Osteoblast (primary cell): Measurements from ENCODE around the gene PNPLA3. TPM values are rescaled to one million over a fixed set of nuclear protein-coding genes. Genes with fewer than 3 reads are reported as not detected.

ENCODE experiments used
- DNase-seq: peaks from one replicate; pipeline ENCODE4 v3.0.0; 2011; ENCODE audit warnings: low spot score, mixed read lengths; ENCODE audit not compliant: insufficient read length; ENCODE audit errors: missing footprints
- H2AFZ ChIP-seq: 2 replicates; pipeline ENCODE4 v1.6.0; 2011; ENCODE audit warnings: mild to moderate bottlenecking, low read length
- H3K27ac ChIP-seq: 2 replicates; pipeline ENCODE4 v1.5.1; 2011; ENCODE audit warnings: mild to moderate bottlenecking, low read depth, low read length, moderate library complexity
- H3K27me3 ChIP-seq: 2 replicates; pipeline ENCODE4 v1.6.0; 2012; ENCODE audit warnings: mild to moderate bottlenecking, control low read depth, inconsistent platforms, low read length, moderate library complexity; ENCODE audit not compliant: insufficient read depth
- H3K36me3 ChIP-seq: 2 replicates; pipeline ENCODE4 v1.5.1; 2011; ENCODE audit warnings: mild to moderate bottlenecking, low read length, control low read depth, moderate library complexity; ENCODE audit not compliant: insufficient read depth
- H3K4me1 ChIP-seq: 2 replicates; pipeline ENCODE4 v1.5.1; 2011; ENCODE audit warnings: mild to moderate bottlenecking, low read length, control low read depth, moderate library complexity; ENCODE audit not compliant: insufficient read depth
- H3K4me2 ChIP-seq: 2 replicates; pipeline ENCODE4 v1.6.0; 2011; ENCODE audit warnings: mild to moderate bottlenecking, low read length; ENCODE audit not compliant: insufficient read depth
- H3K4me3 ChIP-seq: fragments of 200-600 bp; sonication (generic); 3 replicates; pipeline ENCODE4 v1.5.1; 2012; ENCODE audit warnings: mild to moderate bottlenecking, low read length, inconsistent platforms; ENCODE audit not compliant: insufficient read depth
- H3K79me2 ChIP-seq: 2 replicates; pipeline ENCODE4 v1.6.0; 2012; ENCODE audit warnings: mild to moderate bottlenecking, low read length, control low read depth, inconsistent platforms; ENCODE audit not compliant: insufficient read depth
- H3K9me3 ChIP-seq: 2 replicates; pipeline ENCODE4 v1.5.1; 2011; ENCODE audit warnings: low read depth, low read length, control low read depth
- H4K20me1 ChIP-seq: 2 replicates; pipeline ENCODE4 v1.6.0; 2012; ENCODE audit warnings: mild to moderate bottlenecking, low read length, control low read depth; ENCODE audit not compliant: insufficient read depth
- total RNA-seq: library from RNA; depleted of rRNA; stranded (reverse); fragments of >200 nt; gene quantifications from 2 replicates; pipeline ENCODE4 v1.2.3, GENCODE V29; 2012
- TF ChIP-seq, protein P1 (sequence below): IDR thresholded peaks from 2 replicates; pipeline ENCODE4 v1.5.1; 2011; ENCODE audit warnings: mild to moderate bottlenecking, low read depth, low read length, moderate library complexity; ENCODE audit errors: extremely low read depth

PNPLA3 gene
- total RNA-seq, 1 donor, result 8.3 TPM

GRCh38 chr22:43957871-43958270, 34.3 kb downstream of the PNPLA3 start:
- Histone ChIP-seq H3K27ac (no peak overlapping the region), H3K4me2 (no peak overlapping the region), H3K9me3 (no peaks in the 10 kb centered on the region), H3K4me1 (peaks cover 24% of the 10 kb centered on the region), H3K36me3 (peaks cover under 1% of the 10 kb centered on the region), H3K4me3 (no peak overlapping the region), H3K27me3 (no peaks in the 10 kb centered on the region), H3K79me2 (peaks cover 67% of the 10 kb centered on the region), H4K20me1 (peaks cover 25% of the 10 kb centered on the region), H2AFZ (no peak overlapping the region)
- TF ChIP-seq, protein P1, sequence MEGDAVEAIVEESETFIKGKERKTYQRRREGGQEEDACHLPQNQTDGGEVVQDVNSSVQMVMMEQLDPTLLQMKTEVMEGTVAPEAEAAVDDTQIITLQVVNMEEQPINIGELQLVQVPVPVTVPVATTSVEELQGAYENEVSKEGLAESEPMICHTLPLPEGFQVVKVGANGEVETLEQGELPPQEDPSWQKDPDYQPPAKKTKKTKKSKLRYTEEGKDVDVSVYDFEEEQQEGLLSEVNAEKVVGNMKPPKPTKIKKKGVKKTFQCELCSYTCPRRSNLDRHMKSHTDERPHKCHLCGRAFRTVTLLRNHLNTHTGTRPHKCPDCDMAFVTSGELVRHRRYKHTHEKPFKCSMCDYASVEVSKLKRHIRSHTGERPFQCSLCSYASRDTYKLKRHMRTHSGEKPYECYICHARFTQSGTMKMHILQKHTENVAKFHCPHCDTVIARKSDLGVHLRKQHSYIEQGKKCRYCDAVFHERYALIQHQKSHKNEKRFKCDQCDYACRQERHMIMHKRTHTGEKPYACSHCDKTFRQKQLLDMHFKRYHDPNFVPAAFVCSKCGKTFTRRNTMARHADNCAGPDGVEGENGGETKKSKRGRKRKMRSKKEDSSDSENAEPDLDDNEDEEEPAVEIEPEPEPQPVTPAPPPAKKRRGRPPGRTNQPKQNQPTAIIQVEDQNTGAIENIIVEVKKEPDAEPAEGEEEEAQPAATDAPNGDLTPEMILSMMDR, result no peak
- no peak for DNase-seq

GRCh38 chr22:43964314-43964857, 40.8 kb downstream of the PNPLA3 start:
- Histone ChIP-seq H3K9me3 (no peaks in the 10 kb centered on the region), H4K20me1 (peaks cover 14% of the 10 kb centered on the region), H3K79me2 (peaks cover 33% of the 10 kb centered on the region), H3K36me3 (peaks cover 56% of the 10 kb centered on the region), H2AFZ (no peak overlapping the region), H3K4me3 (no peak overlapping the region), H3K27ac (no peak overlapping the region), H3K27me3 (no peaks in the 10 kb centered on the region), H3K4me2 (no peak overlapping the region), H3K4me1 (no peaks in the 10 kb centered on the region)
- TF ChIP-seq, protein P1, result no peak
- DNase-seq, result no peak

DNA sequence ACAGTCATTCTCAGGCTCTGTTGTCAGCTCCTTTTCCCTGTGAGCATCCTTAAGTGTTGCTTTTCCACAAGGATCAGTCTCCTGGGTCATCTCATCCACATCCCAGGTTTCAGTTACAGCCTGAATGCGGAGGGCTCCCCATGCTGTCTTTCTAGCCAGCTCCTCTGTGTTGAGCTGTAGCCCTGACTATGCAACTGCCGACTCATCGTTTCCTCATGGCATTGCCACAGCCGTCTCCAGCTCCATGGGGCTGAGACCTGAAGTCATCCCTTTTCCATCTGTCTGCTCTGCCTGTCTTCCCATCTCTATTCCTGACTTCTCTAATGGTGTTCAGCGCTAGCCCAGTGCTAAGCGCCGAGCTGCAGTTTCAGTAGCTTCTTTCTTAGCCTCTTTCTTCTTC, 43.5 kb downstream of the PNPLA3 start:
- no peaks in the 10 kb centered on the region for H3K27me3 ChIP-seq
- peaks cover 8% of the 10 kb centered on the region for H4K20me1 ChIP-seq
- peaks cover 68% of the 10 kb centered on the region for H3K36me3 ChIP-seq
- no peaks in the 10 kb centered on the region for H3K9me3 ChIP-seq
- H3K79me2 ChIP-seq, result peaks cover 10% of the 10 kb centered on the region
- TF ChIP-seq, protein P1, result no peak
- H2AFZ ChIP-seq, result no peak overlapping the region
- DNase-seq, result no peak
- no peak overlapping the region for H3K4me2 ChIP-seq
- H3K27ac ChIP-seq, result no peak overlapping the region
- H3K4me3 ChIP-seq, result no peak overlapping the region
- no peaks in the 10 kb centered on the region for H3K4me1 ChIP-seq

DNA sequence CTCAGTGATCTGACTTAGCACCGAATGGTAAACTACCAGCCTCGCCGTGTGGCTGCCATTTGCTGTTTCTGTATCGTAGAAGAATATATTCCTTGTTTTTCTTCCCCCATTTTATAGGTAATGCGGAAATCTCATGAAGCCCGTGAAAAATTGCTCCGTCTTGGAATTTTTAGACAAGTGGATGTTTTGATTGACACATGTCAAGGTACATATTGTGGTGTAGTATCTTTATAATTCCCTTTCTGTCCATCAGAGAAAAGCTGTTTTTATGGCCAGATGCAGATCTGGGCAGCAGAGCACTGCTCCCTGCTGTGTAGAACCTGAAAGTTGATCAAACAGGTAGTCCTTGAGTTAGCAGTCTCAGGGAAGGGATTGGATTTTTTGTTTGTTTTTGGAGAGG, 45.0 kb downstream of the PNPLA3 start:
- Histone ChIP-seq H3K4me2 (no peak overlapping the region), H2AFZ (no peak overlapping the region), H4K20me1 (peaks cover 4% of the 10 kb centered on the region), H3K79me2 (peaks cover 2% of the 10 kb centered on the region), H3K9me3 (no peaks in the 10 kb centered on the region), H3K27me3 (no peaks in the 10 kb centered on the region), H3K4me3 (no peak overlapping the region), H3K27ac (no peak overlapping the region), H3K4me1 (no peaks in the 10 kb centered on the region), H3K36me3 (peaks cover 74% of the 10 kb centered on the region)
- DNase-seq, result no peak
- TF ChIP-seq, protein P1, result no peak
